K562 (cell line): ENCODE measurements around the gene TAAR9.

Experiments
- BCLAF1 ChIP-seq, 2 experiments: fragments of 450-650 bp in 1 of 2; IDR thresholded peaks; 2 replicates each; pipeline ENCODE4 v1.6.1; 2011 to 2017; ENCODE audit warnings: low read depth in 2 of 2, antibody characterized with exemption in 1 of 2, borderline replicate concordance in 1 of 2, low read length in 1 of 2, mild to moderate bottlenecking in 1 of 2, mixed read lengths in 1 of 2; ENCODE audit not compliant: control insufficient read depth in 1 of 2
- HMGXB4 ChIP-seq: sonication (generic); formaldehyde crosslinking; IDR thresholded peaks from 2 replicates; pipeline ENCODE4 v1.8.1; 2023; ENCODE audit warnings: mild to moderate bottlenecking, missing genetic modification reagents

DNA sequence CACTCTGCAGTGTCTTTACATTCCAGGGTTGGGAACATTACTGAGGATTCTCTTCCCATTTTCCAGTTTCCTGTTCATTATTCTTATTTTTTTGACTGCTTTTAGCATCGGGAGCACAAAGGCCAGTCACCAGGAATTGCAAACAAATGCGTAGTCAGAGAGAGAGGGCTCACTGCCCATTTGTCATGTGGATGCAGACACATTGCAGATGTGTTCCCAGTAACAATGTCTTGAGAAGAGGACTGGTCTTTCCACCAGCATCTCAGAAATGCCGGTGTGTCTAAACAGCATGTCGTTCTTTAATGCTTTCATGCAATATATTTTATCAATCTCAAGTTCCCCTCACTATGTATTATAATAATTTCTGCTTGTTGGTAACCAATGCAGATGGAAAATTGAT, 31.1 kb downstream of the TAAR9 start:
- TF ChIP-seq HMGXB4 (no peak), BCLAF1 (IDR thresholded peaks at IDR 0.05; ENCODE audit: borderline replicate concordance in 1 of 2, control insufficient read depth in 1 of 2, low read depth in 2 of 2, low read length in 1 of 2) (no peak)
